ENCODE data around the gene TEX9. TPM values are rescaled to one million over a fixed set of nuclear protein-coding genes. Genes with fewer than 3 reads are reported as not detected.
"Not testable (repeated sequence)": the region's sequence is repeated elsewhere in the genome, so short reads cannot be mapped to it uniquely, and the experiment has no call there.

TEX9 gene
- polyA plus RNA-seq, 3 donors: 0.03 to 0.46 TPM; not detected in 1

GRCh38 chr15:56410721-56411120, 45.5 kb downstream of the TEX9 start:
- intact Hi-C loops (cut with micrococcal nuclease): no loop called here
- Histone ChIP-seq H3K27me3 (ENCODE audit: control insufficient read depth in 2 of 2, insufficient read depth in 2 of 2, low read length in 2 of 2) (no peaks in the 10 kb centered on the region), H3K9me3 (replicated peaks in 1 of 2; ENCODE audit: control insufficient read depth in 1 of 2, insufficient read depth in 1 of 2, low read length in 2 of 2) (no peaks in the 10 kb centered on the region), H3K4me2 (replicated peaks; ENCODE audit: extremely low read depth, low read length, poor library complexity, severe bottlenecking) (no peak overlapping the region), H3K4me1 (ENCODE audit: control insufficient read depth in 1 of 2, insufficient read depth in 2 of 2, low read length in 2 of 2) (no peaks in the 10 kb centered on the region), H4K20me1 (ENCODE audit: insufficient read depth, low read length) (no peaks in the 10 kb centered on the region), H3K27ac (ENCODE audit: low read depth in 1 of 2, low read length in 2 of 2) (no peak overlapping the region), H3K9ac (ENCODE audit: insufficient read depth, low read length, poor library complexity, severe bottlenecking) (no peak overlapping the region), H2AFZ (ENCODE audit: insufficient read depth, low read depth, low read length, poor library complexity, severe bottlenecking) (no peak overlapping the region), H3K36me3 (replicated peaks in 1 of 2; ENCODE audit: control insufficient read depth in 1 of 2, insufficient read depth in 2 of 2, low read length in 2 of 2) (no peaks in the 10 kb centered on the region), H3K4me3 (replicated peaks in 1 of 3; ENCODE audit: low read depth in 2 of 3, low read length in 3 of 3) (no peak overlapping the region), H3K79me2 (ENCODE audit: insufficient read depth, low read length) (no peaks in the 10 kb centered on the region)
- H3K4me1 Mint-ChIP-seq: no peaks in the 10 kb centered on the region
- H3K36me3 Mint-ChIP-seq: no peaks in the 10 kb centered on the region
- TF ChIP-seq, protein P1, sequence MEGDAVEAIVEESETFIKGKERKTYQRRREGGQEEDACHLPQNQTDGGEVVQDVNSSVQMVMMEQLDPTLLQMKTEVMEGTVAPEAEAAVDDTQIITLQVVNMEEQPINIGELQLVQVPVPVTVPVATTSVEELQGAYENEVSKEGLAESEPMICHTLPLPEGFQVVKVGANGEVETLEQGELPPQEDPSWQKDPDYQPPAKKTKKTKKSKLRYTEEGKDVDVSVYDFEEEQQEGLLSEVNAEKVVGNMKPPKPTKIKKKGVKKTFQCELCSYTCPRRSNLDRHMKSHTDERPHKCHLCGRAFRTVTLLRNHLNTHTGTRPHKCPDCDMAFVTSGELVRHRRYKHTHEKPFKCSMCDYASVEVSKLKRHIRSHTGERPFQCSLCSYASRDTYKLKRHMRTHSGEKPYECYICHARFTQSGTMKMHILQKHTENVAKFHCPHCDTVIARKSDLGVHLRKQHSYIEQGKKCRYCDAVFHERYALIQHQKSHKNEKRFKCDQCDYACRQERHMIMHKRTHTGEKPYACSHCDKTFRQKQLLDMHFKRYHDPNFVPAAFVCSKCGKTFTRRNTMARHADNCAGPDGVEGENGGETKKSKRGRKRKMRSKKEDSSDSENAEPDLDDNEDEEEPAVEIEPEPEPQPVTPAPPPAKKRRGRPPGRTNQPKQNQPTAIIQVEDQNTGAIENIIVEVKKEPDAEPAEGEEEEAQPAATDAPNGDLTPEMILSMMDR (IDR thresholded peaks at IDR 0.05): no peak
- H3K9me3 Mint-ChIP-seq: peaks cover 0 to under 1% (median 0%) of the 10 kb centered on the region in 7 donors
- no peak for DNase-seq
- no peak overlapping the region for H3K27ac Mint-ChIP-seq
- H3K27me3 Mint-ChIP-seq (ENCODE audit: low read depth in 3 of 3): no peaks in the 10 kb centered on the region
- H3K4me3 Mint-ChIP-seq: no peak overlapping the region

DNA sequence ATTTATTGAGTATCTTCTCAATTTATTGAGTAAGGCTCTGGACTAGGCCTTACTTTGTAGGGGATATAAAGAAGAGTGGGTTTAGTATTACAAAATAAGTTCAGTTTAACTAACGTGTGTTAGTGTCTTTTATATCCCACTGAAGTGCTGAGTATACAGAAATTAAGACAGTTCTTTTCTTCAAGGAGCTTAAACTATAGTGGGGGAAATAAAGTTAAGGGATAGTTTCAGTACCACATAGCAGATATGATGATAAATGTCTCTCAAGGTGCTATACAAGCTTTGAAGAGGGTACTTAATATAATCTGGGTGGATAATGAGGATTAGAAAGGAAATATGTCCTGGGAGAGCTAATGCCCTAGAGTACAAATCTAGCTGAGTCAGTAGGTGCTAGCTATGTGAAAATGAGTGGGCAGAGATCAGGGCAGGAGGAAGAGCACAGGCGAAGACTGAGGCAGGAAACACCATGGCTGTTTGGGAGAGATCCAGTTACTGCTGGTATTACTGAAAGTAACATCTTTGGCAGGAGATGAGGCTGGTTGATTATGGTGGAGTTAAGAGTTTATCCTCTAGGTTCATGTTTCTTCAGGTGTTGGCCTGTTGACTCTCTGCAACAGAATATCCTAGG, 46.0 kb downstream of the TEX9 start:
- no peaks in the 10 kb centered on the region for H3K27me3 Mint-ChIP-seq (ENCODE audit: low read depth in 3 of 3)
- H3K4me2 ChIP-seq (replicated peaks; ENCODE audit: extremely low read depth, low read length, poor library complexity, severe bottlenecking): no peak overlapping the region
- no peaks in the 10 kb centered on the region for H3K9me3 ChIP-seq (replicated peaks in 1 of 2; ENCODE audit: control insufficient read depth in 1 of 2, insufficient read depth in 1 of 2, low read length in 2 of 2)
- no peaks in the 10 kb centered on the region for H3K4me1 ChIP-seq (ENCODE audit: control insufficient read depth in 1 of 2, insufficient read depth in 2 of 2, low read length in 2 of 2)
- intact Hi-C loops (cut with micrococcal nuclease): no loop called here
- no peaks in the 10 kb centered on the region for H3K36me3 ChIP-seq (replicated peaks in 1 of 2; ENCODE audit: control insufficient read depth in 1 of 2, insufficient read depth in 2 of 2, low read length in 2 of 2)
- no peak overlapping the region for H3K4me3 Mint-ChIP-seq
- no peaks in the 10 kb centered on the region for H3K36me3 Mint-ChIP-seq
- H2AFZ ChIP-seq (ENCODE audit: insufficient read depth, low read depth, low read length, poor library complexity, severe bottlenecking): no peak overlapping the region
- no peaks in the 10 kb centered on the region for H3K4me1 Mint-ChIP-seq
- H3K4me3 ChIP-seq (replicated peaks in 1 of 3; ENCODE audit: low read depth in 2 of 3, low read length in 3 of 3): no peak overlapping the region
- H3K27ac Mint-ChIP-seq: no peak overlapping the region
- no peaks in the 10 kb centered on the region for H3K79me2 ChIP-seq (ENCODE audit: insufficient read depth, low read length)
- no peaks in the 10 kb centered on the region for H4K20me1 ChIP-seq (ENCODE audit: insufficient read depth, low read length)
- 82% methylated on average over 1 of the region's 2 CpGs for WGBS (ENCODE audit: insufficient coverage)
- no peak for DNase-seq
- H3K27ac ChIP-seq (ENCODE audit: low read depth in 1 of 2, low read length in 2 of 2): no peak overlapping the region
- peaks cover 0 to 1% (median 0%) of the 10 kb centered on the region in 7 donors for H3K9me3 Mint-ChIP-seq
- H3K27me3 ChIP-seq (ENCODE audit: control insufficient read depth in 2 of 2, insufficient read depth in 2 of 2, low read length in 2 of 2): no peaks in the 10 kb centered on the region
- TF ChIP-seq, protein P1 (IDR thresholded peaks at IDR 0.05): no peak
- no peak overlapping the region for H3K9ac ChIP-seq (ENCODE audit: insufficient read depth, low read length, poor library complexity, severe bottlenecking)

DNA sequence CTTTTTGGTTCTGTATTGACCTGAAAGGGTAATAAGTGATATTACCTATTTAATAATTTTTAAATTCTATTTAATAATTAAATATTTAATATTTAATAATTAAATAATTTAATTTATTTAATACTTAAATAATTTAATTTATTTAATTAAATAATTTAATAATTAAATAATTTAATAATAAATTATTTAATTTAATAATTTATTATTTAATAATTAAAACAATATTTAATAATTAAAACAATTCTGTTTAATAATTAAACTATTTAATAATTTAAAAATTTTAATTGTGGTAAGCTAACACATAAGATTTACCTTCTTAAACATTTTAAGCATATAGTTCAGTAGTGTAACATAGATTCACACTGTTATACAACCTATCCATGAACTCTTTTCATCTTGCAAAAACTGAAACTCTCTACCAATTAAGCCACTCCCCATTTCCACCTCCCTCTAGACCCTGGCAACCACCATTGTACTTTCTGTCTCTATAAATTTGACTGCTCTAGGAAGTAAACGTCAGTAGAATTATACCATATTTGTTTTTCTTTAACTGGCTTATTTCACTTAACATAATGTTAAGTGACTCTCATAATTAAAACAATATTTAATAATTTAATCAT, 48.0 kb downstream of the TEX9 start:
- H3K36me3 ChIP-seq (replicated peaks in 1 of 2; ENCODE audit: control insufficient read depth in 1 of 2, insufficient read depth in 2 of 2, low read length in 2 of 2); H3K9me3 ChIP-seq (replicated peaks in 1 of 2; ENCODE audit: control insufficient read depth in 1 of 2, insufficient read depth in 1 of 2, low read length in 2 of 2); H3K27ac Mint-ChIP-seq; H3K27me3 ChIP-seq (ENCODE audit: control insufficient read depth in 2 of 2, insufficient read depth in 2 of 2, low read length in 2 of 2); H3K4me3 Mint-ChIP-seq; H3K4me1 Mint-ChIP-seq; H3K79me2 ChIP-seq (ENCODE audit: insufficient read depth, low read length); intact Hi-C loops (cut with micrococcal nuclease); H3K36me3 Mint-ChIP-seq; H3K9me3 Mint-ChIP-seq; H3K4me2 ChIP-seq (replicated peaks; ENCODE audit: extremely low read depth, low read length, poor library complexity, severe bottlenecking); H3K9ac ChIP-seq (ENCODE audit: insufficient read depth, low read length, poor library complexity, severe bottlenecking); H3K27me3 Mint-ChIP-seq (ENCODE audit: low read depth in 3 of 3); DNase-seq; H2AFZ ChIP-seq (ENCODE audit: insufficient read depth, low read depth, low read length, poor library complexity, severe bottlenecking); H3K4me1 ChIP-seq (ENCODE audit: control insufficient read depth in 1 of 2, insufficient read depth in 2 of 2, low read length in 2 of 2); H3K27ac ChIP-seq (ENCODE audit: low read depth in 1 of 2, low read length in 2 of 2); H3K4me3 ChIP-seq (replicated peaks in 1 of 3; ENCODE audit: low read depth in 2 of 3, low read length in 3 of 3); H4K20me1 ChIP-seq (ENCODE audit: insufficient read depth, low read length): not testable (repeated sequence)
- WGBS (ENCODE audit: insufficient coverage): no CpG with 5 or more reads among the region's 1 CpG
